H1 (cell line): ENCODE results near the gene RGS16.

Experiments used
- EP300 ChIP-seq, 2 experiments: IDR thresholded peaks; 1 replicate in 1 of 2; 2 replicates in 1 of 2; pipeline ENCODE4 v1.6.1; 2011 to 2012; ENCODE audit warnings: low read depth in 2 of 2, low read length in 2 of 2, mild to moderate bottlenecking in 2 of 2, borderline replicate concordance in 1 of 2, inconsistent platforms in 1 of 2, moderate library complexity in 1 of 2
- EZH2 ChIP-seq: fragments of 200-600 bp; sonication (generic); IDR thresholded peaks from 2 replicates; pipeline ENCODE4 v1.7.1; 2012; ENCODE audit warnings: low read depth, mild to moderate bottlenecking, moderate library complexity, low read length, inconsistent platforms; ENCODE audit not compliant: severe bottlenecking
- POLR2AphosphoS5 ChIP-seq: IDR thresholded peaks from 2 replicates; pipeline ENCODE4 v1.6.1; 2011; ENCODE audit warnings: low read depth, low read length
- SP1 ChIP-seq: IDR thresholded peaks from 2 replicates; pipeline ENCODE4 v1.6.1; 2011; ENCODE audit warnings: low read depth, low read length
- YY1 ChIP-seq: IDR thresholded peaks from 2 replicates; pipeline ENCODE4 v1.6.1; 2011; ENCODE audit warnings: low read depth, mild to moderate bottlenecking, low read length

- no peak for TF ChIP-seq SP1
- no peak for TF ChIP-seq EZH2
- no peak for TF ChIP-seq YY1
- no peak for TF ChIP-seq EP300 (IDR thresholded peaks at IDR 0.05; ENCODE audit: borderline replicate concordance in 1 of 2, low read depth in 2 of 2, low read length in 2 of 2)
- TF ChIP-seq POLR2AphosphoS5 = no peak
Observed at GRCh38 chr1:182642461-182642860, 38.3 kb upstream of the RGS16 start.
